PC-3 (cell line): ENCODE measurements around the gene TANGO6.

Experiments
- CTCF ChIP-seq: fragments of 300-600 bp; sonication (generic); conservative IDR thresholded peaks from 2 replicates; pipeline ENCODE4 v1.5.1; 2017; ENCODE audit warnings: antibody characterized with exemption, low read depth, mild to moderate bottlenecking, low read length
- EZH2 ChIP-seq: fragments of 300-600 bp; sonication (generic); IDR thresholded peaks from one replicate; pipeline ENCODE4 v1.6.1; 2017; ENCODE audit warnings: antibody characterized with exemption, mild to moderate bottlenecking, low read length; ENCODE audit not compliant: unreplicated experiment
- EZH2phosphoT487 ChIP-seq: fragments of 300-600 bp; sonication (generic); IDR thresholded peaks from 2 replicates; pipeline ENCODE4 v1.6.1; 2018; ENCODE audit warnings: mild to moderate bottlenecking, antibody characterized with exemption, low read length, borderline replicate concordance

- no peak for TF ChIP-seq CTCF
- TF ChIP-seq EZH2: no peak
- TF ChIP-seq EZH2phosphoT487: no peak
Measured at GRCh38 chr16:68884861-68885720, 41.8 kb downstream of the TANGO6 start.
